WTC11 (cell line): ENCODE results near the gene CNOT6.
"Not testable (repeated sequence)": the region's sequence is repeated elsewhere in the genome, so short reads cannot be mapped to it uniquely, and the experiment has no call there.

ENCODE experiments used
- ARID4B ChIP-seq: sonication (generic); formaldehyde crosslinking; IDR thresholded peaks from 2 replicates; pipeline ENCODE4 v1.8.0; 2023; ENCODE audit warnings: missing genetic modification reagents, mild to moderate bottlenecking, borderline replicate concordance
- ATF1 ChIP-seq: sonication (generic); formaldehyde crosslinking; IDR thresholded peaks from 2 replicates; pipeline ENCODE4 v1.8.1; 2023; ENCODE audit warnings: mild to moderate bottlenecking, moderate library complexity, missing genetic modification reagents
- CTCF ChIP-seq: fragments of 200-600 bp; IDR thresholded peaks from 2 replicates; pipeline ENCODE4 v1.8.0; 2022; ENCODE audit warnings: antibody characterized with exemption
- E2F1 ChIP-seq: sonication (generic); formaldehyde crosslinking; IDR thresholded peaks from 2 replicates; pipeline ENCODE4 v1.8.0; 2022; ENCODE audit warnings: mild to moderate bottlenecking, missing genetic modification reagents
- E2F5 ChIP-seq: sonication (generic); formaldehyde crosslinking; IDR thresholded peaks from 2 replicates; pipeline ENCODE4 v1.8.1; 2022; ENCODE audit warnings: mild to moderate bottlenecking, moderate library complexity, missing genetic modification reagents
- IRF1 ChIP-seq: sonication (generic); formaldehyde crosslinking; IDR thresholded peaks from 2 replicates; pipeline ENCODE4 v1.8.0; 2023; ENCODE audit warnings: missing genetic modification reagents
- JUN ChIP-seq: sonication (generic); formaldehyde crosslinking; IDR thresholded peaks from 2 replicates; pipeline ENCODE4 v1.8.0; 2023; ENCODE audit warnings: mild to moderate bottlenecking, missing genetic modification reagents
- PRDM15 ChIP-seq: sonication (generic); formaldehyde crosslinking; IDR thresholded peaks from 2 replicates; pipeline ENCODE4 v1.8.0; 2022; ENCODE audit warnings: missing genetic modification reagents
- PRRX2 ChIP-seq: fragments of 250-450 bp; sonication (Bioruptor Pico); IDR thresholded peaks from 2 replicates; pipeline ENCODE4 v1.8.0; 2021; ENCODE audit warnings: mild to moderate bottlenecking
- SP1 ChIP-seq: sonication (generic); formaldehyde crosslinking; conservative IDR thresholded peaks from 2 replicates; pipeline ENCODE4 v1.8.1; 2022; ENCODE audit warnings: missing genetic modification reagents
- ZNF263 ChIP-seq: sonication (generic); formaldehyde crosslinking; IDR thresholded peaks from 2 replicates; pipeline ENCODE4 v1.8.1; 2022; ENCODE audit warnings: low read depth, mild to moderate bottlenecking, moderate library complexity, missing genetic modification reagents
- ZNF281 ChIP-seq: sonication (generic); formaldehyde crosslinking; IDR thresholded peaks from 2 replicates; pipeline ENCODE4 v1.8.0; 2023; ENCODE audit warnings: mild to moderate bottlenecking, missing genetic modification reagents
- ZNF416 ChIP-seq: fragments of 250-450 bp; sonication (Bioruptor Pico); IDR thresholded peaks from 2 replicates; pipeline ENCODE4 v1.9.0; 2021; ENCODE audit warnings: mild to moderate bottlenecking, inconsistent platforms
- ZSCAN18 ChIP-seq: fragments of 250-450 bp; sonication (Bioruptor Pico); IDR thresholded peaks from 2 replicates; pipeline ENCODE4 v2.1.2; 2022; ENCODE audit warnings: mild to moderate bottlenecking, moderate library complexity

GRCh38 chr5:180531036-180531585, 36.9 kb downstream of the CNOT6 start:
- not testable (repeated sequence) for TF ChIP-seq CTCF; ARID4B (CRISPR knock-in tag); SP1; PRDM15 (CRISPR knock-in tag); ZNF281 (CRISPR knock-in tag); IRF1 (CRISPR knock-in tag); E2F5 (CRISPR knock-in tag); ZNF416 (CRISPR knock-in tag); ATF1 (CRISPR knock-in tag); ZSCAN18; E2F1 (CRISPR knock-in tag); ZNF263; JUN (CRISPR knock-in tag); PRRX2 (CRISPR knock-in tag)
